Measurements from ENCODE around the gene RIPPLY3. TPM values are rescaled to one million over a fixed set of nuclear protein-coding genes. Genes with fewer than 3 reads are reported as not detected.

RIPPLY3 gene
- total RNA-seq, 2 experiments from 2014 or later: not detected

GRCh38 chr21:37039411-37040075 is 33.0 kb downstream of the RIPPLY3 start:
- no peak overlapping the region for H3K4me2 ChIP-seq (ENCODE audit: low read length)
- no peak overlapping the region for H3K27ac ChIP-seq (ENCODE audit: low read depth, low read length, poor library complexity, severe bottlenecking)
- H3K79me2 ChIP-seq (ENCODE audit: insufficient read depth, low read depth, low read length): no peaks in the 10 kb centered on the region
- no peak for DNase-seq (ENCODE audit: low spot score)
- H4K20me1 ChIP-seq (ENCODE audit: insufficient read depth, low read length): no peaks in the 10 kb centered on the region
- ChIA-PET CTCF (ENCODE audit: unreplicated experiment) (no interaction called here), POLR2A (interaction anchor here (0.6 to 0.9 kb wide), 3 partner anchors 17 to 24 kb away, joined by 3 to 5 read pairs (median 3); no protein-coding TSS in a partner anchor)
- H3K36me3 ChIP-seq (ENCODE audit: insufficient read depth, low read length): no peaks in the 10 kb centered on the region
- H3K4me1 ChIP-seq (ENCODE audit: insufficient read depth, low read length, poor library complexity, severe bottlenecking): peaks cover under 1% of the 10 kb centered on the region
- TF ChIP-seq EZH2phosphoT487 (IDR thresholded peaks at IDR 0.05; ENCODE audit: borderline replicate concordance, low read depth, low read length) (no peak), CTCF (conservative IDR thresholded peaks at IDR 0.05; ENCODE audit: low read length) (no peak)
- H3K9me3 ChIP-seq (ENCODE audit: low read length): no peaks in the 10 kb centered on the region
- H3K4me3 ChIP-seq (ENCODE audit: low read depth, low read length, poor library complexity, severe bottlenecking): no peak overlapping the region
- no peak overlapping the region for H2AFZ ChIP-seq (ENCODE audit: low read length)
- intact Hi-C loops (cut with micrococcal nuclease; ENCODE audit: unreplicated experiment): no loop called here
- no TSS peak for BruUV-seq (replicated peaks)
- no peaks in the 10 kb centered on the region for H3K9me2 ChIP-seq (ENCODE audit: insufficient read depth, low read length)

GRCh38 chr21:37040212-37040611 is 33.7 kb downstream of the RIPPLY3 start:
- Histone ChIP-seq H3K9me3 (ENCODE audit: low read length) (no peaks in the 10 kb centered on the region), H3K36me3 (ENCODE audit: insufficient read depth, low read length) (no peaks in the 10 kb centered on the region), H3K9me2 (ENCODE audit: insufficient read depth, low read length) (no peaks in the 10 kb centered on the region), H3K4me2 (ENCODE audit: low read length) (no peak overlapping the region), H3K27ac (ENCODE audit: low read depth, low read length, poor library complexity, severe bottlenecking) (no peak overlapping the region), H2AFZ (ENCODE audit: low read length) (no peak overlapping the region), H3K79me2 (ENCODE audit: insufficient read depth, low read depth, low read length) (no peaks in the 10 kb centered on the region), H4K20me1 (ENCODE audit: insufficient read depth, low read length) (no peaks in the 10 kb centered on the region), H3K4me3 (ENCODE audit: low read depth, low read length, poor library complexity, severe bottlenecking) (no peak overlapping the region), H3K4me1 (ENCODE audit: insufficient read depth, low read length, poor library complexity, severe bottlenecking) (peaks cover 7% of the 10 kb centered on the region)
- ChIA-PET CTCF (ENCODE audit: unreplicated experiment) (no interaction called here), POLR2A (interaction anchor here (0.9 kb wide), 1 partner anchor 16 kb away, joined by 3 read pairs; no protein-coding TSS in a partner anchor)
- DNase-seq (ENCODE audit: low spot score): no peak
- BruUV-seq (replicated peaks): no TSS peak
- TF ChIP-seq CTCF (conservative IDR thresholded peaks at IDR 0.05; ENCODE audit: low read length) (no peak), EZH2phosphoT487 (IDR thresholded peaks at IDR 0.05; ENCODE audit: borderline replicate concordance, low read depth, low read length) (no peak)
- intact Hi-C loops (cut with micrococcal nuclease; ENCODE audit: unreplicated experiment): no loop called here

GRCh38 chr21:37041706-37042271 is 35.3 kb downstream of the RIPPLY3 start:
- Histone ChIP-seq H3K27ac (ENCODE audit: low read depth, low read length, poor library complexity, severe bottlenecking) (no peak overlapping the region), H3K4me1 (ENCODE audit: insufficient read depth, low read length, poor library complexity, severe bottlenecking) (peaks cover 12% of the 10 kb centered on the region), H3K36me3 (ENCODE audit: insufficient read depth, low read length) (no peaks in the 10 kb centered on the region), H3K9me2 (ENCODE audit: insufficient read depth, low read length) (no peaks in the 10 kb centered on the region), H3K9me3 (ENCODE audit: low read length) (no peaks in the 10 kb centered on the region), H3K4me2 (ENCODE audit: low read length) (no peak overlapping the region), H4K20me1 (ENCODE audit: insufficient read depth, low read length) (no peaks in the 10 kb centered on the region), H2AFZ (ENCODE audit: low read length) (no peak overlapping the region), H3K79me2 (ENCODE audit: insufficient read depth, low read depth, low read length) (no peaks in the 10 kb centered on the region), H3K4me3 (ENCODE audit: low read depth, low read length, poor library complexity, severe bottlenecking) (no peak overlapping the region)
- intact Hi-C loops (cut with micrococcal nuclease; ENCODE audit: unreplicated experiment): no loop called here
- DNase-seq (ENCODE audit: low spot score): no peak
- no TSS peak for BruUV-seq (replicated peaks)
- POLR2A ChIA-PET: interaction anchor here (0.9 kb wide), 1 partner anchor 55 kb away, joined by 4 read pairs; no protein-coding TSS in a partner anchor
- no peak for TF ChIP-seq CTCF (conservative IDR thresholded peaks at IDR 0.05; ENCODE audit: low read length)
- no peak for TF ChIP-seq EZH2phosphoT487 (IDR thresholded peaks at IDR 0.05; ENCODE audit: borderline replicate concordance, low read depth, low read length)
- CTCF ChIA-PET (ENCODE audit: unreplicated experiment): interaction anchor here (0.6 kb wide), 1 partner anchor 45 kb away, joined by 3 read pairs; no protein-coding TSS in a partner anchor
